GM19468 (cell line): ENCODE results near the gene PRADC1.

Source experiments
- ATAC-seq: cut with Tn5 transposase; IDR thresholded peaks from one replicate; pipeline ENCODE4 v1.9.1; 2021; ENCODE audit warnings: mild to moderate bottlenecking, moderate library complexity, moderate number of reproducible peaks; ENCODE audit not compliant: unreplicated experiment; ENCODE audit errors: extremely low read depth

PRADC1 gene

GRCh38 chr2:73259276-73259675 lies 26.2 kb upstream of the PRADC1 start:
- no peak for ATAC-seq

DNA sequence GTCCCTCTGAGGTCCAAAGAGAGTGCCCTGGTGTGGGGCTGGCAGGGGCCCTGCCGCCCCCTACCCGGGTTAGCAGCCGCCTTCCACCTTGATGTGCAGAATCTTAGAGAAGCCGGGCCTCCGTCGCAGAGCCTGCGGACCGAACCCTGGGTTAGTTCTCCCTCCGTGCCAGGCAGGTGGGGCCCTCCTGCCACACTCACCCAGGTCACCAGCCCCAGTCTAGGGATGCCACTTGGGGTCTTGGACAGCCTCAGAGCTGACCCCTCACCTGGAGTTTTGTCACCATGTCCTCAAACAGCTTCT lies 25.8 kb upstream of the PRADC1 start:
- ATAC-seq, result no peak

GRCh38 chr2:73258186-73258912 lies 25.3 kb upstream of the PRADC1 start:
- no peak for ATAC-seq

GRCh38 chr2:73257425-73258125 lies 24.5 kb upstream of the PRADC1 start:
- ATAC-seq, result no peak

- no peak for ATAC-seq
Observed at GRCh38 chr2:73257021-73257420, 24.0 kb upstream of the PRADC1 start.

DNA sequence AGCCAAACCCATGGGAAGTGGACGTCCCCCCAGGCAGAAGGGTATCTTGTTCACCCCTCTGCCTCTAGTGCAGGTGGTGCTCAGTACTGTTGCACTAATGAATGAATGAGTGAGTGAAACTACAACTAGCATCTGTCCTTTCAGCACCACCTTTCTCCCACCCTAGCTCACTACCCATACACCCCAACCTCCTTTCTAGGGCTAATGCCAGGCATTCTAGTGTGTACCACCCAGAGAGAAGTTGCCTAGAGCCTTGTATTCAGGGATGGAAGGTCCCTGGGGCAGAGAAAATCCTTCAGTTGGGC lies 23.5 kb upstream of the PRADC1 start:
- ATAC-seq, result no peak

- ATAC-seq, result no peak
Observed at GRCh38 chr2:73255907-73256617, 23.0 kb upstream of the PRADC1 start.

DNA sequence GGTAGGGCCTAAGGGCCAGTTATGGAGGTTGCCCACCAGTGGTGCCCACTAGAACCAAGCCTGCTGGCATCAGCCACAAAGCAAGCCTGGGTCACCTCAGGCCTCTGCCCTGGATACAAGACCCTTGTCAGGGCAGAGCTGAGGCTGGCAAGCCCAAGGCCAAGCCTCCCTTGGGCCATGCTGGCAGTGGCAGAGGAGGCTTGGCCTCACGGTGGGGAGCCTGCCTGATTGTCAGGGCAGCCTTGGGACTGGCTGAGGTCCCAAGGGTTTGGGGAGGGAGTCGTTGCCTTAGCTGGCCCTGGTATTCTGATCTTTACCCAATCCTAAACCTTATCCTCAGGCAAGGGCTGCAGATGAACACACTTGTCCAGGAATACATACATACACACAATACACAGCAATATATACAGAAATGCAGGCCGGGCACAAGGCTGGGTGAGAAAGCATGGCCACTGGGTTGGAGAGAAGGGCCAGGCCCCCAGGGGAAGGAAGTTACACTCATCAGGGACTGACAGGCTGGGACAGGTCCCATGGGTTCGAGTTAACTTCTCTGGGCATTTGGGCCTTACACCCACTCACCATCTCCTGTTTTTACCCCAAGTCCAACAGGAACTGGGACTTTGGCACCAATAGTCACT lies 22.1 kb upstream of the PRADC1 start:
- no peak for ATAC-seq

GRCh38 chr2:73254343-73255006 lies 21.4 kb upstream of the PRADC1 start:
- no peak for ATAC-seq

DNA sequence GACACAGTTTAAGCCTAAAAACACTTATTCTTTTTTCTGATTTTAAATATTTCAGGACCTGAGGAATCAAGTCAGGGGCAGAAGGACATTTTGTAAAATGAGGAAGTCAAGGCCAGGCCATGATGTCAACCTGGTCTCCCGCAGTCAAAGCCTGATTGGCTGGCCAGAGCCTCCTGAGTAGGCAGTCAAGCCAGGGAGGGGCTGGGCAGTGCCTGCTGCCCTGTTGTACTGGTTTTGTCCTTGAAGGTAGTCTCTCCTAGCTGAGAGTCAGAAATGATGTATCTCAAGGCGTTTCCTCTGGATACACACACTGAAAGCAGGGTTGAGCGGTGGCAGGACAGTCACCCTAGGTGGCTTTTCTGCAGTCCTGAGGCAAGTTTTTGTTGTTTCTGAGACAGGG lies 20.9 kb upstream of the PRADC1 start:
- ATAC-seq, result no peak

DNA sequence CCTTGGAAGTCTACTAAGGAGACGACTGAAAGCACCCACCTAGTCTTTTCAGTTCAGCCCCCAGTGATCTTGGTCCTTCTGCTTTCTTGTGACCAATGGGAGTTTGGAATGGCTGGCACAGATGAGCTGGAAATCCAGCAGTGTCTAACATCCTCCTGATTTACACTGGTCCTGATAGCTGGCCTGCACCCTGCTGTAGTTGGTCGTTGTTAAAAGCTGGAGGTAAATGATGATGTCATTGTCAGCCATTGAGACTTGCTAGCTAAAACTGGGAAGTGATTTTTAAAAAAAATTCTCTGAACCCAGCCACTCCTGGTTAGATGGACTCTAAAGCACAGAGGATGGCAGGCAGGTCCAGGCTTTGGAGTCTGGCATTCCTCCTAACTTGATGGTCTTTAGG lies 20.4 kb upstream of the PRADC1 start:
- no peak for ATAC-seq

- no peak for ATAC-seq
Observed at GRCh38 chr2:73252238-73253027, 19.4 kb upstream of the PRADC1 start.

GRCh38 chr2:73250872-73251846 lies 18.1 kb upstream of the PRADC1 start:
- ATAC-seq, result no peak

GRCh38 chr2:73249636-73250035 lies 16.6 kb upstream of the PRADC1 start:
- ATAC-seq, result no peak

DNA sequence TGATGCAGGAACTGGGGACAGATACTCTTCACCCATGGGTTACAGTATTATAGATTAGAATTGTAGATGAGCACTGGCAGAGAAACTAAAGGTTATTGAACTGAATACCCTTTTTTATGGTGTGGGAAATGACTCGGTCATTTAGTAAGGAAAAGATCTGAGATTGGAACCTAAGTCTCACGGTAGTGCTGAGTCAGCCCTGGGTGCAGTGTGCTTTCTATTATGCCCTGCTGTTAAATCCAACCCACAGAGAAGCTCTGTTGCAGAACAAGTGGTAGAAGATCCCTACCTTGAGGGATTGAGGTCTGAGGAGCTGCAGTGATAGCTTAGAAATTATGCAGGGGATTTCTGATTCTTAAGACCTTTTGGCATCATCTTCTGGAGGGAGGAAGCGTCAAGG lies 13.8 kb upstream of the PRADC1 start:
- no peak for ATAC-seq

DNA sequence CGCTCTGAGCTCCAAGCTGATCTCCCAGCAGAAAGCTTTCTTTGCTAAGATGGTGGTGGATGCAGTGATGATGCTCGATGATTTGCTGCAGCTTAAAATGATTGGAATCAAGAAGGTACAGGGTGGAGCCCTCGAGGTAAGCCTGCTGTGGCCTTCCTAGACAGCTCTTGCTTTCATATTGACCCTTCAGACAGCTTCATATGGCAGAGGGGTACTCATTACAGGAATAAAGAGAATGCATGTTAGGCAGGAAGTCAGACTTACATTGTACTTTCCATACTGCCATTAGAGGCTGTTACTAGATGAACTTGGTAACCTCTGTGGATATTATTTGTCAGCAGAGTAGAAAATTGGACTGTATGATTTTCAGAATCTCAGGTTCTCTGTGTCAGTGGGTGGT lies 11.5 kb upstream of the PRADC1 start:
- ATAC-seq, result no peak

- no peak for ATAC-seq
Observed at GRCh38 chr2:73243884-73244570, 11.0 kb upstream of the PRADC1 start.

DNA sequence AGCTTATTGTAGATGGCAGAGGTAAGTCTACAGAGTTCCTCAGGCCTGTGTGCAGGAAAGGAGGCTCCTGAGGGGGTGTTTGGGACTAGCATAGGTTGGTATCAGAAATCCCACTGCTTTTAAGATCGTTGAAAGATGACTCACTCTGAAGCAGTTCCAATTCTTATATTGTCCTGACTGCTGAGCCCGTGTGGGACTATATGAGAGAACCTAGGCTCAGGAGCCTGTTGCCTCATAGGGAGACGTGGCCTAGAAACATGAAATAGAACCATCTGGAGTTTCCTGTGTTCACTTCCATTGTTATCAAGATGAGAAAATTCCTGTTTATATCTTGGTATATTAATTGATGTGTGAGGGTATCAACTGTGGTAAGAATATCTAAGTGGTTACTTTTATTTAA lies 6.7 kb upstream of the PRADC1 start:
- no peak for ATAC-seq
